Esophagus muscularis mucosa (tissue), 4 donors: ENCODE data around the gene CALML3. TPM values are rescaled to one million over a fixed set of nuclear protein-coding genes. Genes with fewer than 3 reads are reported as not detected.

Experiments
- DNase-seq: peaks from one replicate; pipeline ENCODE4 v3.0.0-alpha.2; 2017; ENCODE audit errors: extremely low spot score
- H3K27ac ChIP-seq, 4 donors: fragments of 200-600 bp; sonication (generic); replicated peaks in 1 of 4; 1 replicate in 3 of 4; 2 replicates in 1 of 4; pipeline ENCODE4 v1.5.1; 2016 to 2019; ENCODE audit warnings: mild to moderate bottlenecking in 1 of 4
- H3K27me3 ChIP-seq, 4 donors: fragments of 200-600 bp; sonication (generic); one replicate each; pipeline versions ENCODE4 v1.5.1 to v1.6.0; 2016 to 2019
- H3K36me3 ChIP-seq, 4 donors: fragments of 200-600 bp; sonication (generic); one replicate each; pipeline ENCODE4 v1.5.1; 2016 to 2019
- H3K4me1 ChIP-seq, 4 donors: fragments of 200-600 bp; sonication (generic); one replicate each; pipeline ENCODE4 v1.5.1; 2016 to 2019
- H3K4me3 ChIP-seq, 4 donors: fragments of 200-600 bp; sonication (generic); 1 replicate in 2 of 4; 2 replicates in 2 of 4; pipeline ENCODE4 v1.5.1; 2016 to 2019; ENCODE audit warnings: mild to moderate bottlenecking in 4 of 4, moderate library complexity in 1 of 4
- H3K9me3 ChIP-seq, 4 donors: fragments of 200-600 bp; sonication (generic); 1 replicate in 3 of 4; 2 replicates in 1 of 4; pipeline ENCODE4 v1.5.1; 2016 to 2019
- EP300 ChIP-seq: sonication (generic); formaldehyde crosslinking; IDR thresholded peaks from one replicate; pipeline ENCODE4 v1.6.1; 2017; ENCODE audit warnings: antibody characterized with exemption
- POLR2A ChIP-seq: fragments of 450-650 bp; IDR thresholded peaks from one replicate; pipeline ENCODE4 v1.6.1; 2017; ENCODE audit warnings: antibody characterized with exemption, moderate library complexity, mild to moderate bottlenecking, low read depth
- POLR2AphosphoS5 ChIP-seq, 2 donors: sonication (generic); formaldehyde crosslinking; IDR thresholded peaks; one replicate each; pipeline ENCODE4 v1.6.1; 2017; ENCODE audit warnings: antibody characterized with exemption in 2 of 2
- WGBS: methylation state at CpG from one replicate; pipeline ENCODE4 v1.1.5; 2018; 5-methylcytosine and 5-hydroxymethylcytosine counted together
- intact Hi-C: fragments of 100-400 bp; cut with DNase I; formaldehyde crosslinking; loops from one replicate; pipeline ENCODE4 v1.15.1; 2023
- total RNA-seq, 4 donors: library from RNA; depleted of rRNA; stranded (reverse); fragments of >200 nt; gene quantifications; one replicate each; pipeline versions ENCODE4 v1.1.0 to v1.2.1, GENCODE V29; 2016
- TF ChIP-seq, protein P1 (sequence below), 3 experiments: fragments of 200-600 bp in 2 of 3; fragments of 450-650 bp in 1 of 3; sonication (generic) in 2 of 3; IDR thresholded peaks; one replicate each; pipeline ENCODE4 v1.5.1; 2017 to 2019; ENCODE audit warnings: antibody characterized with exemption in 3 of 3, mild to moderate bottlenecking in 2 of 3, moderate library complexity in 1 of 3

The CALML3 gene
- total RNA-seq, 4 donors from 2014 or later: not detected

DNA sequence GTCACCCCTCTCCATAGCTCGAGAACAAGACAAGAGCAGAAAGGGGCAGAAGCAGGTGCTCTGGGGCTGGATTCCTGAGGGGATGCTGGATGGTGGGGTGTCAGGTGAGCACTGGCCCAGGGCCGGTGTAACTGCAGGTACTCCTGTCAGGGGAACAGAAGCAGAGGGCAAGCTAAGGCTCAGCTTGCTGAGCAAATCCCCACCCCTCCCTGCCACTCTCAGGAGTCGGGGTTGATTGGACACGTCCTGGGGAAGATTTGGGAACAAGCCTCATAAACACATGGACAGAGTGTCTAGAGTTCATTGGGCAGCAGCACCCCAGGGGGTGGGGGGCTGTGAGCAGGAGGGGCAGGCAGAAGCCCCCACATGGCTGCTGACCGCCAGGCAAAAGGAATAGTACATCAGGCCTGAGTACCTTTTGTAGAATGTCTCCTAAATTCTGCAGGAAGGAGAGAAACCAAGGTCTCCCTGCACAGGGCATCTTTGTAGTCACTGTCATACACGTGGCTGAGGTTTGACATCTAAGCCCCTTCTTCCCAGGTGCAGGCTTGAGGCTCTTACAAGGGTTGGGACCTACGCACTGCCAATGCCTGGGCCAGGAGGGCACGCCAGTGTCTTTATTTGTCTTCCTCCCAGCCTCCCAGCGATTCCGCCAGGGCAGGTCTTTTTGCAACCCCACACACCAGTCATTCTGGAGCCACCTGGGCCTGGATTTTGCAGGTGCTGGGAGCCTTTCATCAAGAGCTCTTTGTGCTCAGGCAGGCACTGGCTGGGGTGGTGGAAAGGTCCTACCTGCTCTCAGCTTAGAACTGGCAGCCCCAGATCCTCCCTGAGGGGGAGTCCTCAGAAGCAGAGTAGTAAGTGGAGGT lies 2.8 kb downstream of the CALML3 start:
- intact Hi-C loops: no loop called here
- WGBS: 84% methylated on average over 8 of the region's 10 CpGs
- TF ChIP-seq POLR2AphosphoS5 (IDR thresholded peaks at IDR 0.05) (no peak), POLR2A (no peak), EP300 (no peak)
- TF ChIP-seq, protein P1, sequence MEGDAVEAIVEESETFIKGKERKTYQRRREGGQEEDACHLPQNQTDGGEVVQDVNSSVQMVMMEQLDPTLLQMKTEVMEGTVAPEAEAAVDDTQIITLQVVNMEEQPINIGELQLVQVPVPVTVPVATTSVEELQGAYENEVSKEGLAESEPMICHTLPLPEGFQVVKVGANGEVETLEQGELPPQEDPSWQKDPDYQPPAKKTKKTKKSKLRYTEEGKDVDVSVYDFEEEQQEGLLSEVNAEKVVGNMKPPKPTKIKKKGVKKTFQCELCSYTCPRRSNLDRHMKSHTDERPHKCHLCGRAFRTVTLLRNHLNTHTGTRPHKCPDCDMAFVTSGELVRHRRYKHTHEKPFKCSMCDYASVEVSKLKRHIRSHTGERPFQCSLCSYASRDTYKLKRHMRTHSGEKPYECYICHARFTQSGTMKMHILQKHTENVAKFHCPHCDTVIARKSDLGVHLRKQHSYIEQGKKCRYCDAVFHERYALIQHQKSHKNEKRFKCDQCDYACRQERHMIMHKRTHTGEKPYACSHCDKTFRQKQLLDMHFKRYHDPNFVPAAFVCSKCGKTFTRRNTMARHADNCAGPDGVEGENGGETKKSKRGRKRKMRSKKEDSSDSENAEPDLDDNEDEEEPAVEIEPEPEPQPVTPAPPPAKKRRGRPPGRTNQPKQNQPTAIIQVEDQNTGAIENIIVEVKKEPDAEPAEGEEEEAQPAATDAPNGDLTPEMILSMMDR (IDR thresholded peaks at IDR 0.05): no peak
- no peak for DNase-seq
- Histone ChIP-seq H3K9me3 (no peaks in the 10 kb centered on the region), H3K4me3 (no peak overlapping the region), H3K27me3 (no peaks in the 10 kb centered on the region), H3K36me3 (no peaks in the 10 kb centered on the region), H3K4me1 (peaks cover 9 to 48% (median 42%) of the 10 kb centered on the region in 4 donors), H3K27ac (peak overlapping the region in 3 of 4 donors; percentile 20 to 78 (median 77))

DNA sequence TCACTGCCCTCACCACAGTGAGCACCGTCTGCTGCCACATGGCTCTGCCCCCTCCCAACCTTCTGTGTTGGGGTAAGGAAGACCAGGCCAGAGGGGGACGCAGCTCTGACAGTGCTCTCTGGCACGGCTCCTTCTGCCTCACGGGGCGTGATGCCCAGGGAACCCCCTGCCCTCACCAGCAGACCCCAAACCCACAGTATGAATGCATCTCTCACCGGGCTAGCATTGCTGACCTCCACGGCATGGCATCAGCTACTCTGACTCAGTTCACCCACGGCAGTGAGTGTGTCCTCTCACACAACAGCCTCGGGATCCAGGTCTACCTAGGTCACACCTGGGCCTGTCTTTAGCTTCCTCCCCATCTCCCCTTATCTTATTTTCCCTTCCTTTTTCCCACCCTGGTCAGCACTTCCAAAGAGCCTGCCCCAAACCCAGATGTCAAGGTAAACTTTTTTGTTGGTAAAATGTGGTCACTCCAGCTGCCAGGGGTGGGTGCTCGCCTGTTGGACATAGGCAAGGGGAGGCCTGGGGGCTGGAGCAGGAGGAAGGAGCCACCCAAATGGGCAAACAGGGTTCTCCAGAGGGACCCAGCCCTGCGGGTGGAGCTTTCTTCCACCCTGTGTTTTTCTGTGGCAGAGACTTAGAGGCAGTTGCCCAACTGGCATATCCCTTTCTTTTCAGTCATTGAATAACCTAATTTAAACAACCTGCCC lies 4.4 kb downstream of the CALML3 start:
- peaks cover 12 to 63% (median 57%) of the 10 kb centered on the region in 4 donors for H3K4me1 ChIP-seq

DNA sequence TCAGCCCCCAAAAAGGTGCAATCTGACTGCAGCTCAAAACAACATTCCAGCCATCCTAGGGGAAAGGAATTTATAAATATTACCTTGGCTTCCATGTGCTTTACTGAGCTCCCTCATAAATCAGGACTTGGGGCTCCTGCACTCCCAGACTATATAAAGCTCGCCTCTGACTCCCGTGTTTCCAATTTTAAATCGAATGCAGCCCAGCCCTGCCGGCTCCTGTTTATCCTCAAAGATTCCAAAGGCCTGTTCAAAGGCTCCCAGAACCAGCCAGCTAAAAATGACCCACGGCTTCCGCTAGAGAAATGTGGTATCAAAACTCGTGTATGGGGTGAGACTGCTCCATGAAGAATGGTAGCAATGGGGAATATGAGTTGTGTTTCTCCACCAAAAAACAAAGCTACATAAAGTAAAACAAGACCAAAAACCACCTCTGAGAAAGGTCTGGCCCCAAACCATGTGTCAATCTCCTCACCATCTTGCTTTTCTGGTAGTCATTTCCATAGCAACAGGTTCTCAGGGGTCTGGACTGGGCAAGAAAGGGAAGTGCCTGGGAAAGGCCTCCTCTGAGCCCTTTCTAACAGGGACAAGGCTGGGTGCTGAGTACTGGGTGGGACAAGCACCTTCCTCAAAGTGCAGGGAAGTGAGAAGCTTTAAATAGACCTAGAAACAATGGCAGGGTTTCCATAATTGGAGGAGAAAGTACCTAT lies 5.1 kb downstream of the CALML3 start:
- TF ChIP-seq POLR2AphosphoS5 (IDR thresholded peaks at IDR 0.05) (peak; percentile 8 to 31), POLR2A (no peak), EP300 (no peak)
- TF ChIP-seq, protein P1 (IDR thresholded peaks at IDR 0.05): no peak
- Histone ChIP-seq H3K27me3 (no peaks in the 10 kb centered on the region), H3K27ac (peak overlapping the region; percentile 77 to 83 (median 79)), H3K4me1 (peaks cover 18 to 70% (median 64%) of the 10 kb centered on the region in 4 donors), H3K4me3 (no peak overlapping the region), H3K36me3 (no peaks in the 10 kb centered on the region), H3K9me3 (no peaks in the 10 kb centered on the region)
- no peak for DNase-seq
- intact Hi-C loops: no loop called here
- WGBS: 55% methylated on average over 7 of the region's 7 CpGs

More for the DNA sequence above, 4.4 kb downstream of the CALML3 start:
- Histone ChIP-seq H3K27me3 (no peaks in the 10 kb centered on the region), H3K36me3 (no peaks in the 10 kb centered on the region), H3K9me3 (no peaks in the 10 kb centered on the region), H3K4me3 (no peak overlapping the region), H3K27ac (peak overlapping the region; percentile 77 to 83 (median 79))
- WGBS: 74% methylated on average over 7 of the region's 11 CpGs
- no peak for TF ChIP-seq POLR2A
- TF ChIP-seq EP300: no peak
- TF ChIP-seq, protein P1 (IDR thresholded peaks at IDR 0.05): no peak
- no peak for TF ChIP-seq POLR2AphosphoS5 (IDR thresholded peaks at IDR 0.05)
- no peak for DNase-seq
- intact Hi-C loops: no loop called here

DNA sequence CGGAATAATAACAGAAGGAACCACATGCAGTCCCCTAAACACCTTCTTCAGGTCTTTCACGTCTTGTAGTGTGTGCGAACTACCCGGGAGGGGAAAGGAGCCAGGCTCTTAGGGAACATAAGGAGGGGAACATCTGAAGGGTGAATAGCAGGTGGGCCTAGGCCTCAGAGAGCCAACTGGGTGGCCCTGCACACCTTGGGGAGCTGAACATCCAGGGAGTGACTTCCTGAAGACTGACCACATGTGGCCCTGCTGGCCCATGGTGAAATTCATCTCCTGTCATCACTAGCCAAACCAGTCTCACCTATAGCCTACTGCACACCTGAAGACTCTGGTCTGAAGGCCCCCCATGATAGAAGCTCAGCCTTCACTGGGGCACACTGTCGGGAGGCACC lies 5.6 kb downstream of the CALML3 start:
- Histone ChIP-seq H3K36me3 (no peaks in the 10 kb centered on the region), H3K27me3 (no peaks in the 10 kb centered on the region), H3K9me3 (no peaks in the 10 kb centered on the region), H3K4me1 (peaks cover 21 to 74% (median 69%) of the 10 kb centered on the region in 4 donors), H3K4me3 (no peak overlapping the region), H3K27ac (peak overlapping the region; percentile 77 to 83 (median 79))
- TF ChIP-seq, protein P1 (IDR thresholded peaks at IDR 0.05): no peak
- no peak for TF ChIP-seq POLR2A
- TF ChIP-seq POLR2AphosphoS5 (IDR thresholded peaks at IDR 0.05): no peak
- no peak for TF ChIP-seq EP300
- 95% methylated on average over 5 of the region's 5 CpGs for WGBS
- no peak for DNase-seq
- intact Hi-C loops: no loop called here
